ENCODE results near the gene EIF1B. TPM values are rescaled to one million over a fixed set of nuclear protein-coding genes. Genes with fewer than 3 reads are reported as not detected.

Gene EIF1B
- 9.2 and 10.2 TPM in 2 replicates for total RNA-seq

GRCh38 chr3:40309418-40309924, at the start of gene EIF1B:
Gene EIF1B, plus strand, starts transcription at chr3:40309707. Its CDS starts 235 bp downstream, at chr3:40309942.

Other genes starting within 250 kb of the EIF1B start
- gene ENTPD3, start 77.5 kb downstream of the EIF1B start, total RNA-seq: 0.12 and 0.32 TPM in 2 replicates
- gene RPL14, start 147.6 kb downstream of the EIF1B start, total RNA-seq: 178 and 195 TPM in 2 replicates
- 8.0 and 8.9 TPM in 2 replicates for gene ZNF619, start 167.4 kb downstream of the EIF1B start, total RNA-seq
- gene ZNF620, start 196.3 kb downstream of the EIF1B start, total RNA-seq: 0.61 and 0.65 TPM in 2 replicates
- gene ZNF621, start 215.3 kb downstream of the EIF1B start, total RNA-seq: 19.6 and 24.7 TPM in 2 replicates

Data from hair follicle dermal papilla cell (primary cell).